Measurements from ENCODE around the gene PPP5C.
"Not testable (repeated sequence)": the region's sequence is repeated elsewhere in the genome, so short reads cannot be mapped to it uniquely, and the experiment has no call there.

Gene PPP5C

GRCh38 chr19:46423188-46423587 lies 76.3 kb downstream of the PPP5C start:
- no peak for DNase-seq (ENCODE audit: low spot score)
- no peak for TF ChIP-seq CTCF (IDR thresholded peaks at IDR 0.05; ENCODE audit: extremely low read depth, missing control alignments)

- no peak for TF ChIP-seq CTCF (IDR thresholded peaks at IDR 0.05; ENCODE audit: extremely low read depth, missing control alignments)
- DNase-seq (ENCODE audit: low spot score), result no peak
Observed at GRCh38 chr19:46426035-46426505, 79.2 kb downstream of the PPP5C start.

- TF ChIP-seq CTCF (IDR thresholded peaks at IDR 0.05; ENCODE audit: extremely low read depth, missing control alignments), result no peak
- peak; percentile 66 for DNase-seq (ENCODE audit: low spot score)
Observed at GRCh38 chr19:46426506-46427162, 79.7 kb downstream of the PPP5C start.

- DNase-seq (ENCODE audit: low spot score), result no peak
- no peak for TF ChIP-seq CTCF (IDR thresholded peaks at IDR 0.05; ENCODE audit: extremely low read depth, missing control alignments)
Observed at GRCh38 chr19:46427518-46428045, 80.7 kb downstream of the PPP5C start.

- TF ChIP-seq CTCF (IDR thresholded peaks at IDR 0.05; ENCODE audit: extremely low read depth, missing control alignments), result no peak
- DNase-seq (ENCODE audit: low spot score), result peak; percentile 56
Observed at GRCh38 chr19:46428239-46429135, 81.6 kb downstream of the PPP5C start, which contains the start of gene PNMA8C. Gene PNMA8C (minus strand): TSS chr19:46428936. CDS start chr19:46428359, 577 bp downstream.

- TF ChIP-seq CTCF (IDR thresholded peaks at IDR 0.05; ENCODE audit: extremely low read depth, missing control alignments), result no peak
- DNase-seq (ENCODE audit: low spot score), result no peak
Observed at GRCh38 chr19:46429999-46430398, 83.1 kb downstream of the PPP5C start.

- no peak for DNase-seq (ENCODE audit: low spot score)
- TF ChIP-seq CTCF (IDR thresholded peaks at IDR 0.05; ENCODE audit: extremely low read depth, missing control alignments), result no peak
Observed at GRCh38 chr19:46431824-46432223, 84.9 kb downstream of the PPP5C start.

GRCh38 chr19:46433470-46433869 lies 86.6 kb downstream of the PPP5C start:
- DNase-seq (ENCODE audit: low spot score), result not testable (repeated sequence)

All from GM20000 (cell line).